HG02678 (cell line): Measurements from ENCODE around the gene MED23.
A peak's percentile ranks its signal among the peaks of the same experiment; 100 is the strongest.
"Not testable (repeated sequence)": the region's sequence is repeated elsewhere in the genome, so short reads cannot be mapped to it uniquely, and the experiment has no call there.

ENCODE experiments used
- ATAC-seq: cut with Tn5 transposase; IDR thresholded peaks from one replicate; pipeline ENCODE4 v1.9.1; 2021; ENCODE audit warnings: mild to moderate bottlenecking, moderate library complexity; ENCODE audit not compliant: unreplicated experiment

Gene MED23

DNA sequence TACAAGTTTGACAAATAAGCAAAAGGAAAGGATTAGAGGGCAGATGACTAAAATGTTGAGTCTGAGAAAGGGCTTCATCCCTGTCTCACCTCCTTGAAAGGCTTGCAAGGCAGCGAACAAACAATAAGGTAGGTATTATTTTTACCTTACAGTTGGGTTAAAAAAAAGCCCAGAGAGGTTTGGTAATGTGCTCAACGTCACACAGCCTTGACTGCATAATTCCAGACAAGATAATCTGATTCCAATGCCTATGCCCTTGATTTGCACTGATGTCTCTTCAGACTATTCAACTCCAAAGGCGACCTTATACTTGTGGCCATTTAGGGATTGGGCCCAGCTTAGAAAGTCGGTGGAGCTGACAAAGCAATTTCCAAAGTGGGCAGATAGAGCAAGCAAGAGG lies 53.4 kb downstream of the MED23 start:
- no peak for ATAC-seq

DNA sequence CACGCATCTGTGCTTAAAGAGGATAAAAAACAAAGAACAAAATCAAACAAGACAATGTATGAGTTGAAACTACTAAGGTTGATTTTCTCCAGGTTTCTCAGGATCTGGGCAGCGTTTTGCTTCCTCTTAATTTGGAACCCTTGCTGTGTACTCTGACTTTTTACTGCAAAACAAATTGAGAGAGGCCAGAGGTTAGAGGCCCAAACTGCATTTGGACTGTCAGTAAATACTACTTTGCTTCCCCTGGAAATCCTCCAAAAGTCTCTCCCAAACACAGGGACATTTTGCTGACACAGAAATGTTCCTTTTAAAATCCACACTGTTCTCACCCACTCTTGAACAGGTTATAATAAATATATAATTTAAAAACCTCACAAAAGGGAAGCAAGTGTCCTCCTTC lies 53.9 kb downstream of the MED23 start:
- ATAC-seq: no peak

DNA sequence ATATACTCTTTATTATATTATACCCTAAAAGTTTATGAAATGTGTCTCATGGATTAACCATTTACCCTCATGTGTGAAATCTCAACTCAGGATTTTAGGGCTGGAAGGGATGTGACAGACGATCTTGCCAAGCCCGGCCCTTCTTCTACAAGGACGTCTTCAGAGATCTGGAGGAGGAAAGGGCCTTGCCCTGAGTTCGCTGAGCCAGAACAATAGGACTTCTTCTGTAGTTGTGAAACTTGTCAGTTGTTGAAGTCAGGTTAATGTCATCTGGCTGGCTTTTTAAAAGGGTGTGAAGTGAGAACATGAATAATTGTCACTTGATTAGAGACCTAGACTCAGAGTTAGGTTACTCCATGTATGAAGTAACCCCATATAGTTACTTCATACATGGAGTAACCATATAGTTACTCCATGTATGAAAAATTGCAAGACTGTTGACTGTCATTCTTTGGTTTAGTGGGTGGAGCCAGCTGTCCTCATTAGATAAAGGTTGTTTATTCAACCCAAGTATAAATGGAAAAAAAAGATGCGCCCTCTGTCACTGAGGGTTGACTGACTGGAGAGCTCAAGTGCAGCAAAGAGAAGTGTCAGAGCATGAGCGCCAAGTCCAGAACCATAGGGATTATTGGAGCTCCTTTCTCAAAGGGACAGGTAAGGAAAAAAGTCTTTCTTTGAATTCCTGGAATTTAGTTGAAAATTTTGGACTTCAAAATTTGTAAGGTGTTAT lies 55.2 kb downstream of the MED23 start, which contains the start of gene ARG1:
Gene ARG1 (plus strand): TSS at position 541 of the 730 bp plus-strand sequence. CDS start 57 bp downstream, at position 598.
- ATAC-seq: no peak

GRCh38 chr6:131568726-131569125 lies 59.3 kb downstream of the MED23 start:
- no peak for ATAC-seq

GRCh38 chr6:131565056-131565455 lies 63.0 kb downstream of the MED23 start:
- ATAC-seq: no peak

DNA sequence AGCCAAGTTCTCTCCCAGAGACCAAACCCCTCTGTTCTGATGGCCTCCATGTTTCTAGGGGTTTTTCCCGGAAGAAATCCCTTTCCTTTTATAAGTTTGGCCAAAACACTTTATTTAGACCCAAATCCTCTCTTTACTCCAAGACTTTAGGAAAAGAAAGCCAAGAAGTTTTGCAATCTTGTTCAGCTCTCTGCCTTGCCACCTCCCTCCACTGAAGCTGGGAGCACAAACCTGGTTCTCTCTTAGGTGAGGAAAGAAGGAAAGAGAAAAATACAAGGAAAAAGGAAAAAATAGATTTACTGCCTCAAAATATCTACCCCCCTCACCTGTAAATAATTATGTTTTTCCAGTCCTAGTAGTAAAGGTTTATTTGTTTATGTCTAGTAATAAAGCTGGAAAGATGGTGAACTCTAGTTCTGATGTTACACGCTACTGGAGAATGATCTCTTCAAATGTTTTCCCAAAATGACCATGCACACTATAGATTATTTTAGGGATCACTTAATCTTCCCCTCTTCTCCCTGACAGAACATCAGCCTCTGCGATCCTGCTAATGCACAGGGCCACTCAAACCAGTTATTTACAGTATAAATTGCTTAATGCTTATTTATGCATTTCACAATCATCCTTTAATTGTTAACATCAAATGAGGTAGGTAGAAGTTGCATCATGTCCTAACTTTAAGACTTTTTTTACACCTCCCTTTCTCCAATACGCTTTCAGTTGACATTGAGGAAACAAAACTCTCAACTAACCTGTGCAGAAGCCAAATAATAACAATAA lies 65.9 kb downstream of the MED23 start:
- no peak for ATAC-seq

DNA sequence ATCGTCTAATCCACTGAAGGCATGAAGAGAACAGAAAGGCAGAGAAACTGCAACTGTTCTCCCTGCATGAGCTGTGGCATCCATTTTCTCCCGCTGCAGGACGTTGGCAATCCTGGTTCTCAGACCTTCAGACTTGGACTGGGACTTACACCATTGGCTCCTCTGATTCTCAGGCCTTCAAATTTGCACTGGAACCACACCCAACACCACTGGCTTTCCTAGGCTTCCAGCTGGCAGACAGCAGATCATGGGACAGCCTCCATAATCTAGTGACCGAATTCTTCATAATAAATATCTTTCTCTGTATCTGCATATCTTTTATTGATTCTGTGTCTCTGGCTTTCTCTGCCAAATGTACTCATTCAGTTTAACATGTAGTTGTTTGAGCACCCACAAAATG lies 69.1 kb downstream of the MED23 start:
- no peak for ATAC-seq

DNA sequence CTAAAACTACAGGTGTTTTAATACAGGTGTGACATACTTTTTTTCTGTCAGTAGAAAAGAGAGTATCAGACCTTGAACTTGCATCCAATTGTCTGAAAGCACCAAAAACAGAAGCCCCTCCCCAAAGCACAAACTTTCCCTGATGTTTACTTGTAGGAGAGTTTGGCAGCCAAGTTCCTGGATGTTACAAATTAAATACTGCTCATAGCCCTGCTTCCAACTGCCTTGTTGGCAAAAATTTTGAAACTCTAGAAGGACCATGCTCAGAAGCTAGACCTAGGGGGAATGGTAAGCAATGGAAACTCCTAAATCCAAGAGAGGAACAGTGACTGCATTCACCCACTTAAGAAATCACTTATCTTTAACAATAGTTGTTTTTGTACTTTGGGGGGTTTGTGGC lies 72.0 kb downstream of the MED23 start:
- no peak for ATAC-seq

GRCh38 chr6:131552572-131552971 lies 75.5 kb downstream of the MED23 start:
- ATAC-seq: no peak

DNA sequence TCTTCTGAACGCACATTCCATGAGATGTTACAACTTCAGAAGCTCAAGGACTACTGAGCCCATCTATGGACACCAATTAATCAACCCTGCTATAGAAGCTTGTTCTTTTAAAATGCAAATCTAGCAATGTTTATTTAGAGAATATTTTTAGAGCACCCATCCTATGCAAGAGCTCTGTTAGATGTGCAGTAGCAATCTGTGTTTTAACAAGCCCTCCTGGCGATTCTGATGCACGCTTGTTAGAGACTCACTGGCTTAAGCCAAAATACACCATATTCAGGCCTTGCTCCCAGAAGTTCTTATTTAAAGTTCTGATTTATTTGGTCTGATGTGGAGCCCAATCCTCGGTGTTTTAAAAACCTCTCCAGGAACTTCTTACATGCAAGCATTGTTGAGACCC lies 76.1 kb downstream of the MED23 start:
- no peak for ATAC-seq

DNA sequence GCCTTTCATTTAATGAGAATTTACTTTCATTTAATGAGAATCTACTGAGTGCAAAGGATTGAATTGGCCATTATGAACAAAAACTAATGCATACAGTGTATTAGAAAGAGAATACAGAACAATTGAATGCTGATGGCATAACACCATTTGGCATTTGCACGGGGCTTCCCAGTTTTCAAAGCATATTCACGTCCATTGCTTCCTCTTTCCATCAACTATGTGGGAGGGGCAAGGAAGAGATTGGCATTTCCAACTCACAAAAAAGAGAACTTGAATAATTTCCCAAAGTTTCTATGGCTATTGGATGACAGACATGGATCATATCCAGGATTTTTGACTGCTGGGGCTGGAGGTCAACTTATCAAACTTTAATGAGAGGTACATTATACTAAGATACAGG lies 78.2 kb downstream of the MED23 start:
- no peak for ATAC-seq

- ATAC-seq: no peak
Measured at GRCh38 chr6:131548441-131548840, 79.6 kb downstream of the MED23 start.

GRCh38 chr6:131547488-131547887 lies 80.6 kb downstream of the MED23 start:
- ATAC-seq: no peak

DNA sequence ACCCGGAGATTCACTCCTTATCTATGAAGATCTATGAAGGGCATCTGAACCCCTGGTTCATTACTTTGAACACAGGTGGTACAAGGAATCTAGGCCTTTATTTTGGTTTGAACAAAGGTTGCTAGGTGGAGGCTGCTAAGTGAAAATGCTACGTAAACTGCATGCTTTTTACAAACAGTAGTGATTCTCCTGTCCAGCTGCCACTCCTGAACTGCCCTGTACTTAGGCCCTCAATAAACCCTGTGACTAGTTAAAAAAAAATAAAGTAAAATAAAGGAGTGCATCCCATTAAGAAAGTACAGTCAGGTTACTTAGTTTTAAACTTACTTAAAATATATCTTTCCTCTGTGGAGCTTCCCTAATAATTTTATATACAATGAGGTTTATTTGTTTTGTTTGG lies 82.7 kb downstream of the MED23 start:
- ATAC-seq: no peak

DNA sequence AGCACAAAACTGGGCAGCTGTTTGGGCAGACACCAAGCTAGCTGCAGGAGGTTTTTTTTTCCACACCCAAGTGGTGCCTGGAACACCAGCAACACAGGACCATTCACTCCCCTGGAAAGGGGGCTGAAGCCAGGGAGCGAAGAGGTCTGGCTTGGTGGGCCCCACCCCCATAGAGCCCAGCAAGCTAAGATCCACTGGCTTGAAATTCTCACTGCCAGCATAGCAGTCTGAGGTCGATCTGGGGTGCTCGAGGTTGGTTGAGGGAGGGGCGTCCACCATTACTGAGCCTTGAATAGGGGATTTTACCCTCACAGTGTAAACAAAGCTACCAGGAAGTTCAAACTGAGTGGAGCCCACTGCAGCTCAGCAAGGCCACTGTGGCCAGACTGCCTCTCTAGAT lies 89.4 kb downstream of the MED23 start:
- ATAC-seq: not testable (repeated sequence)

GRCh38 chr6:131532580-131533039 lies 95.4 kb downstream of the MED23 start:
- peak; percentile 80 for ATAC-seq

- not testable (repeated sequence) for ATAC-seq
Measured at GRCh38 chr6:131531681-131532080, 96.4 kb downstream of the MED23 start.

DNA sequence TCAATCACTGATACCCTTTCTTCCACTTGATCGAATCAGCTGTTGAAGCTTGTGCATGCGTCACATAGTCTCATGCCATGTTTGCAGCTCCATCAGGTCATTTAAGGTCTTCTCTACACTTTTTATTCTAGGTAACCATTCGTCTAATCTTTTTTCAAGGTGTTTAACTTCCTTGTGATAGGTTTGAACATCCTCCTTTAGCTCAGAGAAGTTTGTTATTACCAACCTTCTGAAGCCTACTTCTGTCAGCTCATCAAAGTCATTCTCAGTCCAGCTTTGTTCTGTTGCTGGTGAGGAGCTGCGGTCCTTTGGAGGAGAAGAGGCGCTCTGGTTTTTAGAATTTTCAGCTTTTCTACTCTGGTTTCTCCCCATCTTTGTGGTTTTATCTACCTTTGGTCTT lies 97.1 kb downstream of the MED23 start:
- ATAC-seq: not testable (repeated sequence)

- no peak for ATAC-seq
Measured at GRCh38 chr6:131524695-131525336, 103.2 kb downstream of the MED23 start.

DNA sequence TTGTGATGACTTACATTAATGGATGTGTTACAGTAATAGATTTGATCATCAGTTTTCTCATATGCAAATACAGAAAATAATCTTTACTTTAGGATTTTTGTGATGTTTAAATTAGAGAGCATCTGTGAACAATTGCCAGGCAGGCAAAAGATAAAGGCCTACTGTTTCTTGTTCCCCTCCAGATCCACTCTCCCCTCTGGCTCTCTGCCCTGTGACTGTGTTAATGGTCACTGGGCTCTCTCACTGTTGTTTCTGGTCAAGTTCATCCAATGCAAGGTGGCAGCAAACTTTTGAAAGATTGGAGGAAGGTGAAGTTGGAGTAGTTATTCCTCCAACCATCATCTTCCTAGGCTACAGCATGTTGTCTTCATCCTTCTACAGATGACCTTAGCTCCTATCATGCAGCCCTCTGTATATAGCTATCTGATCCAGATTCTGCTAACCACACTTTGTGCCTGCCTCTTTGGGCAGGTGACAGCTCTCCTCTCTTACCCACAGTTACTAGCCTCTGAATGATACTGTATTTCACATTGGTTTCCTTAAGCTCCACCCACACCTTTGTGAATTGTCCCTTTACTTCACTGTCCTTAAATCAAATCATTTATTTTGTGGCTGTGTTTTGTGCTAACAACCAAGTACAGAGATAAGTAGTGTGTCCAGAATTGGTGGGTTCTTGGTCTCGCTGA lies 103.9 kb downstream of the MED23 start:
- ATAC-seq: no peak
